Testis (tissue), 2 donors: ENCODE data around the gene OSBPL5.

Experiments used
- POLR2A ChIP-seq: fragments of 450-650 bp; IDR thresholded peaks from one replicate; pipeline ENCODE4 v1.6.1; 2017; ENCODE audit warnings: antibody characterized with exemption, mild to moderate bottlenecking, moderate library complexity
- TF ChIP-seq, protein P1 (sequence below), 3 experiments: fragments of 450-650 bp in 2 of 3; fragments of 200-600 bp in 1 of 3; sonication (generic) in 1 of 3; IDR thresholded peaks; one replicate each; pipeline ENCODE4 v1.5.1; 2016 to 2019; ENCODE audit warnings: antibody characterized with exemption in 3 of 3, mild to moderate bottlenecking in 2 of 3, moderate library complexity in 1 of 3

DNA sequence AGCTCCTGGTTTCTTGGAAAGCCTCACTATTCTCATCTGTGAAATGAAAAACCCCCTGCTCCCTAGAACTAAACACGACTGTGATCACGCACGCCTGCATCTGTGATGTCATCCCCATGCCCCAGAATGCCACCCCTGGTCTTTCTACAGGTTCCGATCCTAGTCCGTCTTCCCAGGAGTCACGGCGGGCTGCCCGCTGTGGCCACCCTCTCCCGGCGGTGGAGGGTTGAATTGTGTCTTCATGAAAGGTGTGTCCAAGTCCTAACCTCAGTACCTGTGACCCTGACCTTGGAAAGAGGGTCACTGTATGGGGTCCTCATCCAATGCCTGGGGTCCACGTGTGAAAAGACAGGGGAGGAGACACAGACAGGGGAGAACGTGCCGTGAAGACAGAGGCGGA lies 14.4 kb downstream of the OSBPL5 start:
- TF ChIP-seq, protein P1, sequence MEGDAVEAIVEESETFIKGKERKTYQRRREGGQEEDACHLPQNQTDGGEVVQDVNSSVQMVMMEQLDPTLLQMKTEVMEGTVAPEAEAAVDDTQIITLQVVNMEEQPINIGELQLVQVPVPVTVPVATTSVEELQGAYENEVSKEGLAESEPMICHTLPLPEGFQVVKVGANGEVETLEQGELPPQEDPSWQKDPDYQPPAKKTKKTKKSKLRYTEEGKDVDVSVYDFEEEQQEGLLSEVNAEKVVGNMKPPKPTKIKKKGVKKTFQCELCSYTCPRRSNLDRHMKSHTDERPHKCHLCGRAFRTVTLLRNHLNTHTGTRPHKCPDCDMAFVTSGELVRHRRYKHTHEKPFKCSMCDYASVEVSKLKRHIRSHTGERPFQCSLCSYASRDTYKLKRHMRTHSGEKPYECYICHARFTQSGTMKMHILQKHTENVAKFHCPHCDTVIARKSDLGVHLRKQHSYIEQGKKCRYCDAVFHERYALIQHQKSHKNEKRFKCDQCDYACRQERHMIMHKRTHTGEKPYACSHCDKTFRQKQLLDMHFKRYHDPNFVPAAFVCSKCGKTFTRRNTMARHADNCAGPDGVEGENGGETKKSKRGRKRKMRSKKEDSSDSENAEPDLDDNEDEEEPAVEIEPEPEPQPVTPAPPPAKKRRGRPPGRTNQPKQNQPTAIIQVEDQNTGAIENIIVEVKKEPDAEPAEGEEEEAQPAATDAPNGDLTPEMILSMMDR (IDR thresholded peaks at IDR 0.05) = no peak
- TF ChIP-seq POLR2A = no peak
